ENCODE measurements around the gene NDRG4.

The NDRG4 gene

GRCh38 chr16:58495521-58496331 is 4.2 kb upstream of the NDRG4 start:
- DNase-seq, result no peak

- DNase-seq, result no peak
Measured at GRCh38 chr16:58497468-58497867, 2.5 kb upstream of the NDRG4 start.

GRCh38 chr16:58497935-58498334 is 2.0 kb upstream of the NDRG4 start:
- DNase-seq, result no peak

- DNase-seq, result no peak
Measured at GRCh38 chr16:58498341-58499091, 1.4 kb upstream of the NDRG4 start.

GRCh38 chr16:58499092-58499511 is 841 bp upstream of the NDRG4 start:
- no peak for DNase-seq

GRCh38 chr16:58500430-58501241 is 693 bp downstream of the NDRG4 start:
- DNase-seq, result no peak

GRCh38 chr16:58501242-58502131 is 1.5 kb downstream of the NDRG4 start:
- DNase-seq, result peak; percentile 18

- no peak for DNase-seq
Measured at GRCh38 chr16:58502217-58502921, 2.4 kb downstream of the NDRG4 start.

- DNase-seq, result no peak
Measured at GRCh38 chr16:58503166-58503862, 3.4 kb downstream of the NDRG4 start.

- no peak for DNase-seq
Measured at GRCh38 chr16:58503863-58504688, 4.1 kb downstream of the NDRG4 start.

- no peak for DNase-seq
Measured at GRCh38 chr16:58506241-58507194, 6.6 kb downstream of the NDRG4 start.

- DNase-seq, result no peak
Measured at GRCh38 chr16:58507195-58507962, 7.4 kb downstream of the NDRG4 start.

- DNase-seq, result no peak
Measured at GRCh38 chr16:58507963-58508670, 8.2 kb downstream of the NDRG4 start.

GRCh38 chr16:58508671-58509251 is 8.8 kb downstream of the NDRG4 start:
- DNase-seq, result no peak

- no peak for DNase-seq
Measured at GRCh38 chr16:58509256-58510096, 9.5 kb downstream of the NDRG4 start.

All from NCI-H510A (cell line).